ENCODE data around the gene FIBP. TPM values are rescaled to one million over a fixed set of nuclear protein-coding genes. Genes with fewer than 3 reads are reported as not detected.

The FIBP gene
- total RNA-seq, 2 experiments from 2014 or later = 78.8 to 79.9 TPM

- DNase-seq (no peak), ATAC-seq (no peak)
- POLR2A ChIA-PET = interaction anchor here (28.1 kb wide), 1 partner anchor 44 kb away, joined by 560 read pairs; the partner anchor contains the start of genes CFL1, EFEMP2 and MUS81
- peaks cover 5% of the 10 kb centered on the region for H3K27me3 Mint-ChIP-seq
- H3K4me3 Mint-ChIP-seq = no peak overlapping the region
- peaks cover 3% of the 10 kb centered on the region for H3K36me3 Mint-ChIP-seq (ENCODE audit: low read depth)
- no peaks in the 10 kb centered on the region for H3K9me3 Mint-ChIP-seq
- no peak for TF ChIP-seq CTCF (IDR thresholded peaks at IDR 0.05)
- intact Hi-C loops (cut with micrococcal nuclease) = no loop called here
- H3K4me1 Mint-ChIP-seq (ENCODE audit: low read depth) = peaks cover 11% of the 10 kb centered on the region
- CTCF ChIA-PET = interaction anchor here (4.2 kb wide), 1 partner anchor 15 kb away, joined by 71 read pairs; the partner anchor contains the start of genes CCDC85B and FIBP
- no peak overlapping the region for H3K27ac Mint-ChIP-seq
These were observed 15.4 kb upstream of the FIBP start for GRCh38 chr11:65903715-65904114.

DNA sequence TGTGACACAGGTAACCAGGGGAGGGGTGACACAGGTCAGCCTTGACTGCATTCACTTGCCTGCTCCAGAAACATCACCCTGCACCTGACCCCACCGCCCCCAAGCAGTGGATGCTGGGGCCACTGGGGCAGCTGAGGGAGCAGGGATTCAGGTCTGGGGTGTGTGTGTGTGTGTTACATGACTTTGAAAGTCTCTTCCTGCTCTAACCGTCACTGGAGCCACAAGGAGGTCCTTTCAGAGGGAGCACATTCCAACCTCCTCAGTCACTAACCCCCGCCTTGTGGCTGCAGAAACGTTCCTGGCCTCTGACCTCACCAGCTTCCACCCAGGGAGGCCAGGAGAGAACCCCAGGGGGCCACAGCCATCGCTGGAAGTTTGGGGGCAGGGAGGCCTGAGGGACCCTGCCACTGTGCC, 14.8 kb upstream of the FIBP start:
- no peaks in the 10 kb centered on the region for H3K9me3 Mint-ChIP-seq
- no peak for TF ChIP-seq CTCF (IDR thresholded peaks at IDR 0.05)
- H3K4me3 Mint-ChIP-seq = no peak overlapping the region
- peaks cover 5% of the 10 kb centered on the region for H3K27me3 Mint-ChIP-seq
- no peak overlapping the region for H3K27ac Mint-ChIP-seq
- POLR2A ChIA-PET = interaction anchor here (1.5 to 28.1 kb wide), 4 partner anchors 13 to 80 kb away, joined by 3 to 560 read pairs (median 8); partner anchors contain the start of genes CFL1, EFEMP2 and MUS81
- ATAC-seq (no peak), DNase-seq (no peak)
- CTCF ChIA-PET = interaction anchor here (4.2 kb wide), 1 partner anchor 15 kb away, joined by 71 read pairs; the partner anchor contains the start of genes CCDC85B and FIBP
- peaks cover 4% of the 10 kb centered on the region for H3K36me3 Mint-ChIP-seq (ENCODE audit: low read depth)
- intact Hi-C loops (cut with micrococcal nuclease) = no loop called here
- H3K4me1 Mint-ChIP-seq (ENCODE audit: low read depth) = peaks cover 11% of the 10 kb centered on the region

DNA sequence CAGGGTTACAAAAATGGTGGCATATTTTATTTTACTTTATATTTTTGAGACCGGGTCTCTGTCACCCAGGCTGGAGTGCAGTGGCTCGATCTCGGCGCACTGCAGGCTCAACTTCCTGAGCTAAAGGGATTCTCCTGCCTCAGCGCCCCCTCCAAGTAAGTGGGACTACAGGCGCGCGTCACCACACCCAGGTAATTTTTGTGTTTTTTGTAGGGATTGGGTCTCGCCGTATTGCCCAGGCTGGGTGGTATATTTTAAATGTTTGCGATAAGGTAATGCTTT, 12.6 kb upstream of the FIBP start:
- ATAC-seq = no peak
- Mint-ChIP-seq H3K27ac (peak overlapping the region; percentile 61), H3K4me3 (peak overlapping the region; percentile 61), H3K27me3 (peaks cover 5% of the 10 kb centered on the region), H3K4me1 (ENCODE audit: low read depth) (peaks cover 27% of the 10 kb centered on the region), H3K9me3 (no peaks in the 10 kb centered on the region), H3K36me3 (ENCODE audit: low read depth) (peaks cover 18% of the 10 kb centered on the region)
- ChIA-PET CTCF (interaction anchor here (0.9 to 4.2 kb wide), 8 partner anchors 9 to 121 kb away, joined by 3 to 71 read pairs (median 4); partner anchors contain the start of genes C11orf68, CCDC85B and FIBP), POLR2A (interaction anchor here (0.8 to 28.1 kb wide), 12 partner anchors 8 to 93 kb away, joined by 3 to 560 read pairs (median 6); partner anchors contain the start of genes C11orf68, CCDC85B, CFL1 and EFEMP2)
- intact Hi-C loops (cut with micrococcal nuclease) = no loop called here
- no peak for TF ChIP-seq CTCF (IDR thresholded peaks at IDR 0.05)
- no peak for DNase-seq

GRCh38 chr11:65900125-65900898, 12.0 kb upstream of the FIBP start, which contains the start of gene FOSL1:
Gene FOSL1, minus strand, starts transcription at chr11:65900388. Its CDS starts 49 bp downstream, at chr11:65900339.
- intact Hi-C loops (cut with micrococcal nuclease) = no loop called here
- H3K4me3 Mint-ChIP-seq = peak within 1 kb of the TSS; percentile 80
- ATAC-seq (peak; percentile 88), DNase-seq (peak; percentile 97)
- ChIA-PET POLR2A (interaction anchor here (0.6 to 28.1 kb wide), 15 partner anchors 9 to 478 kb away, joined by 3 to 560 read pairs (median 5); partner anchors contain the start of genes C11orf68, CCDC85B, CFL1 and CTSW), CTCF (interaction anchor here (0.9 to 4.2 kb wide), 6 partner anchors 9 to 121 kb away, joined by 3 to 71 read pairs (median 4); partner anchors contain the start of genes C11orf68, CCDC85B and FIBP)
- peak within 1 kb of the TSS; percentile 86 for H3K27ac Mint-ChIP-seq
- no peak for TF ChIP-seq CTCF (IDR thresholded peaks at IDR 0.05)
- H3K27me3 Mint-ChIP-seq = peaks cover 5% of the 10 kb centered on the region
- peaks cover 22% of the 10 kb centered on the region for H3K36me3 Mint-ChIP-seq (ENCODE audit: low read depth)
- no peaks in the 10 kb centered on the region for H3K9me3 Mint-ChIP-seq
- H3K4me1 Mint-ChIP-seq (ENCODE audit: low read depth) = peaks cover 32% of the 10 kb centered on the region
